Naive thymus-derived CD4-positive, alpha-beta T cell (primary cell): ENCODE results near the gene USH2A. TPM values are rescaled to one million over a fixed set of nuclear protein-coding genes. Genes with fewer than 3 reads are reported as not detected.

ENCODE experiments used
- ATAC-seq: fragments of 150-1000 bp; cut with Tn5 transposase; 2 replicates; pipeline ENCODE4 v1.10.0; 2021; ENCODE audit warnings: mild to moderate bottlenecking, moderate library complexity
- CTCF ChIA-PET: fragments of 350-600 bp; sonication (Branson Sonifier 250); formaldehyde crosslinking; loops from one replicate; lab custom pipeline; 2021; ENCODE audit warnings: antibody characterized with exemption; lab: Charles Lee
- POLR2A ChIA-PET: fragments of 350-600 bp; sonication (Branson Sonifier 250); formaldehyde crosslinking; loops from one replicate; lab custom pipeline; 2021; ENCODE audit warnings: antibody characterized with exemption, inconsistent platforms; lab: Charles Lee
- DNase-seq, 9 donors: peaks; one replicate each; pipeline versions ENCODE4 v3.0.0 to v3.0.0-alpha.2; 2020 to 2022; ENCODE audit warnings: mixed read lengths in 1 of 9
- H3K27ac ChIP-seq: one replicate; pipeline ENCODE4 v1.7.0; 2013; ENCODE audit warnings: mild to moderate bottlenecking, low read depth, low read length, moderate library complexity
- H3K27me3 ChIP-seq, 2 donors: one replicate each; pipeline ENCODE4 v1.7.0; 2013; ENCODE audit warnings: low read length in 2 of 2, mild to moderate bottlenecking in 2 of 2, moderate library complexity in 2 of 2; ENCODE audit not compliant: control insufficient read depth in 2 of 2, insufficient read depth in 2 of 2
- H3K36me3 ChIP-seq, 3 experiments: 1 replicate in 2 of 3; 2 replicates in 1 of 3; pipeline ENCODE4 v1.7.0; 2013; ENCODE audit warnings: low read length in 3 of 3, mild to moderate bottlenecking in 3 of 3, moderate library complexity in 1 of 3; ENCODE audit not compliant: insufficient read depth in 3 of 3, control insufficient read depth in 2 of 3
- H3K4me1 ChIP-seq, 2 donors: one replicate each; pipeline ENCODE4 v1.7.0; 2013; ENCODE audit warnings: low read length in 2 of 2, mild to moderate bottlenecking in 2 of 2, moderate library complexity in 1 of 2; ENCODE audit not compliant: control insufficient read depth in 2 of 2, insufficient read depth in 2 of 2
- H3K4me3 ChIP-seq: 2 replicates; pipeline ENCODE4 v1.7.0; 2013; ENCODE audit warnings: mild to moderate bottlenecking, low read length
- H3K9me3 ChIP-seq, 3 experiments: 1 replicate in 2 of 3; 2 replicates in 1 of 3; pipeline ENCODE4 v1.7.0; 2013; ENCODE audit warnings: low read length in 3 of 3; ENCODE audit not compliant: control insufficient read depth in 2 of 3
- H3K27ac Mint-ChIP-seq, 9 donors: one replicate each; pipeline ENCODE4 v1.8.0; 2020 to 2022; ENCODE audit warnings: mixed read lengths in 9 of 9, mild to moderate bottlenecking in 8 of 9, moderate library complexity in 5 of 9, inconsistent platforms in 2 of 9
- H3K27me3 Mint-ChIP-seq, 5 donors: one replicate each; pipeline ENCODE4 v1.8.0; 2021 to 2022; ENCODE audit warnings: mixed read lengths in 5 of 5, mild to moderate bottlenecking in 1 of 5
- H3K36me3 Mint-ChIP-seq, 5 donors: one replicate each; pipeline ENCODE4 v1.8.0; 2020 to 2022; ENCODE audit warnings: mixed read lengths in 5 of 5, mild to moderate bottlenecking in 3 of 5, inconsistent platforms in 1 of 5
- H3K4me1 Mint-ChIP-seq, 7 donors: one replicate each; pipeline ENCODE4 v1.8.0; 2020 to 2022; ENCODE audit warnings: mixed read lengths in 7 of 7, mild to moderate bottlenecking in 3 of 7, inconsistent platforms in 1 of 7
- H3K4me3 Mint-ChIP-seq, 10 donors: one replicate each; pipeline ENCODE4 v1.8.0; 2020 to 2022; ENCODE audit warnings: mild to moderate bottlenecking in 10 of 10, mixed read lengths in 10 of 10, moderate library complexity in 6 of 10, inconsistent platforms in 2 of 10
- H3K9me3 Mint-ChIP-seq, 11 donors: one replicate each; pipeline ENCODE4 v1.8.0; 2020 to 2022; ENCODE audit warnings: mixed read lengths in 11 of 11, mild to moderate bottlenecking in 4 of 11, inconsistent platforms in 1 of 11, moderate library complexity in 1 of 11
- intact Hi-C, 2 donors: fragments of 100-400 bp; cut with micrococcal nuclease; formaldehyde crosslinking; loops; one replicate each; pipeline ENCODE4 v1.15.1; 2023
- polyA plus RNA-seq, 2 donors: library from polyadenylated mRNA; unstranded; fragments of 300-500 nt; fragmentation: Illumina TruSeq; gene quantifications; one replicate each; pipeline ENCODE4 v1.2.3, GENCODE V29; 2021
- total RNA-seq, 6 experiments: library from RNA in 5 of 6; stranded (reverse) in 5 of 6; gene quantifications; 1 replicate in 5 of 6; 2 replicates in 1 of 6; pipeline ENCODE4 v1.2.3 and lab custom pipeline; 2021 to 2026

The USH2A gene
- total and polyA plus RNA-seq, 7 experiments from 2014 or later, result not detected

- no peak overlapping the region for H3K4me3 Mint-ChIP-seq
- ATAC-seq (no peak), DNase-seq (no peak)
- intact Hi-C loops, result no loop called here
- H3K9me3 Mint-ChIP-seq, result peaks cover 0 to 11% (median 3%) of the 10 kb centered on the region in 11 donors
- no peaks in the 10 kb centered on the region for H3K27me3 Mint-ChIP-seq
- no peaks in the 10 kb centered on the region for H3K36me3 Mint-ChIP-seq
- H3K4me1 ChIP-seq, result no peaks in the 10 kb centered on the region
- H3K27me3 ChIP-seq, result no peaks in the 10 kb centered on the region
- no peak overlapping the region for H3K4me3 ChIP-seq
- CTCF ChIA-PET, result no interaction called here
- H3K27ac ChIP-seq, result no peak overlapping the region
- POLR2A ChIA-PET, result no interaction called here
- H3K4me1 Mint-ChIP-seq, result no peaks in the 10 kb centered on the region
- no peaks in the 10 kb centered on the region for H3K9me3 ChIP-seq
- no peaks in the 10 kb centered on the region for H3K36me3 ChIP-seq
- no peak overlapping the region for H3K27ac Mint-ChIP-seq
These were observed 35.6 kb upstream of the USH2A start for GRCh38 chr1:216458812-216459211.

- H3K27ac ChIP-seq, result no peak overlapping the region
- no peak overlapping the region for H3K4me3 ChIP-seq
- no peaks in the 10 kb centered on the region for H3K4me1 ChIP-seq
- Mint-ChIP-seq H3K36me3 (no peaks in the 10 kb centered on the region), H3K4me1 (no peaks in the 10 kb centered on the region), H3K4me3 (no peak overlapping the region), H3K9me3 (peaks cover 0 to 19% (median 2%) of the 10 kb centered on the region in 11 donors), H3K27ac (no peak overlapping the region), H3K27me3 (no peaks in the 10 kb centered on the region)
- H3K27me3 ChIP-seq, result no peaks in the 10 kb centered on the region
- H3K36me3 ChIP-seq, result no peaks in the 10 kb centered on the region
- intact Hi-C loops, result no loop called here
- ATAC-seq (no peak), DNase-seq (no peak)
- POLR2A ChIA-PET, result no interaction called here
- CTCF ChIA-PET, result no interaction called here
- H3K9me3 ChIP-seq, result no peaks in the 10 kb centered on the region
These were observed 34.1 kb upstream of the USH2A start for GRCh38 chr1:216457356-216457755.

GRCh38 chr1:216456682-216457081, 33.4 kb upstream of the USH2A start:
- intact Hi-C loops, result no loop called here
- ChIA-PET CTCF (no interaction called here), POLR2A (no interaction called here)
- H3K4me3 ChIP-seq, result no peak overlapping the region
- ATAC-seq, result no peak
- H3K27me3 Mint-ChIP-seq, result no peaks in the 10 kb centered on the region
- no peak overlapping the region for H3K27ac Mint-ChIP-seq
- DNase-seq, result no peak
- H3K4me1 Mint-ChIP-seq, result no peaks in the 10 kb centered on the region
- H3K9me3 Mint-ChIP-seq, result peaks cover 0 to 19% (median 2%) of the 10 kb centered on the region in 11 donors
- no peaks in the 10 kb centered on the region for H3K27me3 ChIP-seq
- H3K36me3 ChIP-seq, result no peaks in the 10 kb centered on the region
- no peaks in the 10 kb centered on the region for H3K9me3 ChIP-seq
- no peak overlapping the region for H3K4me3 Mint-ChIP-seq
- no peak overlapping the region for H3K27ac ChIP-seq
- no peaks in the 10 kb centered on the region for H3K36me3 Mint-ChIP-seq
- H3K4me1 ChIP-seq, result no peaks in the 10 kb centered on the region

GRCh38 chr1:216453777-216454176, 30.5 kb upstream of the USH2A start:
- Mint-ChIP-seq H3K4me1 (no peaks in the 10 kb centered on the region), H3K9me3 (peaks cover 0 to 14% (median 4%) of the 10 kb centered on the region in 11 donors), H3K27ac (no peak overlapping the region), H3K27me3 (no peaks in the 10 kb centered on the region), H3K36me3 (no peaks in the 10 kb centered on the region), H3K4me3 (no peak overlapping the region)
- POLR2A ChIA-PET, result no interaction called here
- H3K4me1 ChIP-seq, result no peaks in the 10 kb centered on the region
- intact Hi-C loops, result no loop called here
- no peak overlapping the region for H3K4me3 ChIP-seq
- H3K9me3 ChIP-seq, result no peaks in the 10 kb centered on the region
- CTCF ChIA-PET, result no interaction called here
- no peaks in the 10 kb centered on the region for H3K27me3 ChIP-seq
- no peaks in the 10 kb centered on the region for H3K36me3 ChIP-seq
- no peak for DNase-seq
- no peak overlapping the region for H3K27ac ChIP-seq
- no peak for ATAC-seq

- Mint-ChIP-seq H3K4me1 (no peaks in the 10 kb centered on the region), H3K27ac (no peak overlapping the region), H3K4me3 (no peak overlapping the region), H3K36me3 (no peaks in the 10 kb centered on the region), H3K27me3 (no peaks in the 10 kb centered on the region), H3K9me3 (peaks cover 0 to 20% (median 6%) of the 10 kb centered on the region in 11 donors)
- Histone ChIP-seq H3K27ac (no peak overlapping the region), H3K4me1 (no peaks in the 10 kb centered on the region), H3K27me3 (no peaks in the 10 kb centered on the region), H3K9me3 (no peaks in the 10 kb centered on the region), H3K36me3 (no peaks in the 10 kb centered on the region), H3K4me3 (no peak overlapping the region)
- intact Hi-C loops, result no loop called here
- CTCF ChIA-PET, result no interaction called here
- ATAC-seq, result no peak
- POLR2A ChIA-PET, result no interaction called here
- DNase-seq, result no peak
These were observed 27.0 kb upstream of the USH2A start for GRCh38 chr1:216450227-216450626.

- H3K4me1 ChIP-seq, result no peaks in the 10 kb centered on the region
- Mint-ChIP-seq H3K4me1 (no peaks in the 10 kb centered on the region), H3K4me3 (no peak overlapping the region), H3K27ac (no peak overlapping the region), H3K9me3 (peaks cover 0 to 13% (median 5%) of the 10 kb centered on the region in 11 donors), H3K27me3 (no peaks in the 10 kb centered on the region), H3K36me3 (no peaks in the 10 kb centered on the region)
- H3K9me3 ChIP-seq, result no peaks in the 10 kb centered on the region
- ATAC-seq (no peak), DNase-seq (no peak)
- POLR2A ChIA-PET, result no interaction called here
- intact Hi-C loops, result no loop called here
- no peak overlapping the region for H3K27ac ChIP-seq
- H3K4me3 ChIP-seq, result no peak overlapping the region
- CTCF ChIA-PET, result no interaction called here
- no peaks in the 10 kb centered on the region for H3K36me3 ChIP-seq
- no peaks in the 10 kb centered on the region for H3K27me3 ChIP-seq
These were observed 24.8 kb upstream of the USH2A start for GRCh38 chr1:216448011-216448510.

GRCh38 chr1:216437603-216438002, 14.4 kb upstream of the USH2A start:
- ATAC-seq (no peak), DNase-seq (no peak)
- CTCF ChIA-PET, result no interaction called here

More at GRCh38 chr1:216437603-216438002, 14.4 kb upstream of the USH2A start:
- no peak overlapping the region for H3K4me3 Mint-ChIP-seq
- Histone ChIP-seq H3K36me3 (no peaks in the 10 kb centered on the region), H3K4me3 (no peak overlapping the region), H3K27ac (no peak overlapping the region), H3K9me3 (no peaks in the 10 kb centered on the region), H3K27me3 (no peaks in the 10 kb centered on the region), H3K4me1 (no peaks in the 10 kb centered on the region)
- POLR2A ChIA-PET, result no interaction called here
- H3K27ac Mint-ChIP-seq, result no peak overlapping the region
- no peaks in the 10 kb centered on the region for H3K36me3 Mint-ChIP-seq
- H3K4me1 Mint-ChIP-seq, result no peaks in the 10 kb centered on the region
- intact Hi-C loops, result no loop called here
- H3K27me3 Mint-ChIP-seq, result no peaks in the 10 kb centered on the region
- peaks cover 0 to 12% (median 0%) of the 10 kb centered on the region in 11 donors for H3K9me3 Mint-ChIP-seq
